A549 (cell line): ENCODE data around the gene CATSPERE.

Experiments used
- EHMT2 ChIP-seq: fragments of 200-600 bp; sonication (generic); IDR thresholded peaks from 2 replicates; pipeline ENCODE4 v1.6.1; 2016; ENCODE audit warnings: antibody characterized with exemption, low read depth, mild to moderate bottlenecking, moderate library complexity
- JUNB ChIP-seq: fragments of >200 bp; sonication (Bioruptor Twin); formaldehyde crosslinking; IDR thresholded peaks from 2 replicates; pipeline ENCODE4 v1.6.1; 2016
- MAFK ChIP-seq: fragments of 450-650 bp; IDR thresholded peaks from 2 replicates; pipeline ENCODE4 v1.6.1; 2014; ENCODE audit not compliant: partially characterized antibody
- MAZ ChIP-seq: fragments of 150-350 bp; IDR thresholded peaks from 2 replicates; pipeline ENCODE4 v1.6.1; 2014; ENCODE audit warnings: antibody characterized with exemption, low read depth, low read length, borderline replicate concordance
- NR3C1 ChIP-seq: fragments of >200 bp; sonication (Bioruptor Twin); formaldehyde crosslinking; IDR thresholded peaks from 3 replicates; pipeline ENCODE4 v1.6.1; 2017
- POLR2A ChIP-seq: IDR thresholded peaks from 2 replicates; pipeline ENCODE4 v1.6.1; 2012; ENCODE audit warnings: mild to moderate bottlenecking, low read length
- TF ChIP-seq, protein P1 (sequence below): fragments of >200 bp; sonication (Bioruptor Twin); formaldehyde crosslinking; IDR thresholded peaks from 3 replicates; pipeline ENCODE4 v1.5.1; 2016
- TF ChIP-seq, protein P2 (sequence below): IDR thresholded peaks from 2 replicates; pipeline ENCODE4 v1.6.1; 2012
- TF ChIP-seq, protein P3 (sequence below): fragments of 200-600 bp; sonication (generic); IDR thresholded peaks from 2 replicates; pipeline ENCODE4 v1.6.1; 2016; ENCODE audit warnings: antibody characterized with exemption, mild to moderate bottlenecking, moderate library complexity

GRCh38 chr1:244460197-244460596, 876 bp upstream of the CATSPERE start:
- TF ChIP-seq, protein P1, sequence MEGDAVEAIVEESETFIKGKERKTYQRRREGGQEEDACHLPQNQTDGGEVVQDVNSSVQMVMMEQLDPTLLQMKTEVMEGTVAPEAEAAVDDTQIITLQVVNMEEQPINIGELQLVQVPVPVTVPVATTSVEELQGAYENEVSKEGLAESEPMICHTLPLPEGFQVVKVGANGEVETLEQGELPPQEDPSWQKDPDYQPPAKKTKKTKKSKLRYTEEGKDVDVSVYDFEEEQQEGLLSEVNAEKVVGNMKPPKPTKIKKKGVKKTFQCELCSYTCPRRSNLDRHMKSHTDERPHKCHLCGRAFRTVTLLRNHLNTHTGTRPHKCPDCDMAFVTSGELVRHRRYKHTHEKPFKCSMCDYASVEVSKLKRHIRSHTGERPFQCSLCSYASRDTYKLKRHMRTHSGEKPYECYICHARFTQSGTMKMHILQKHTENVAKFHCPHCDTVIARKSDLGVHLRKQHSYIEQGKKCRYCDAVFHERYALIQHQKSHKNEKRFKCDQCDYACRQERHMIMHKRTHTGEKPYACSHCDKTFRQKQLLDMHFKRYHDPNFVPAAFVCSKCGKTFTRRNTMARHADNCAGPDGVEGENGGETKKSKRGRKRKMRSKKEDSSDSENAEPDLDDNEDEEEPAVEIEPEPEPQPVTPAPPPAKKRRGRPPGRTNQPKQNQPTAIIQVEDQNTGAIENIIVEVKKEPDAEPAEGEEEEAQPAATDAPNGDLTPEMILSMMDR = no peak
- no peak for TF ChIP-seq MAFK
- TF ChIP-seq, protein P2, sequence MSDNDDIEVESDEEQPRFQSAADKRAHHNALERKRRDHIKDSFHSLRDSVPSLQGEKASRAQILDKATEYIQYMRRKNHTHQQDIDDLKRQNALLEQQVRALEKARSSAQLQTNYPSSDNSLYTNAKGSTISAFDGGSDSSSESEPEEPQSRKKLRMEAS = no peak
- no peak for TF ChIP-seq NR3C1
- no peak for TF ChIP-seq EHMT2
- no peak for TF ChIP-seq MAZ
- TF ChIP-seq, protein P3, sequence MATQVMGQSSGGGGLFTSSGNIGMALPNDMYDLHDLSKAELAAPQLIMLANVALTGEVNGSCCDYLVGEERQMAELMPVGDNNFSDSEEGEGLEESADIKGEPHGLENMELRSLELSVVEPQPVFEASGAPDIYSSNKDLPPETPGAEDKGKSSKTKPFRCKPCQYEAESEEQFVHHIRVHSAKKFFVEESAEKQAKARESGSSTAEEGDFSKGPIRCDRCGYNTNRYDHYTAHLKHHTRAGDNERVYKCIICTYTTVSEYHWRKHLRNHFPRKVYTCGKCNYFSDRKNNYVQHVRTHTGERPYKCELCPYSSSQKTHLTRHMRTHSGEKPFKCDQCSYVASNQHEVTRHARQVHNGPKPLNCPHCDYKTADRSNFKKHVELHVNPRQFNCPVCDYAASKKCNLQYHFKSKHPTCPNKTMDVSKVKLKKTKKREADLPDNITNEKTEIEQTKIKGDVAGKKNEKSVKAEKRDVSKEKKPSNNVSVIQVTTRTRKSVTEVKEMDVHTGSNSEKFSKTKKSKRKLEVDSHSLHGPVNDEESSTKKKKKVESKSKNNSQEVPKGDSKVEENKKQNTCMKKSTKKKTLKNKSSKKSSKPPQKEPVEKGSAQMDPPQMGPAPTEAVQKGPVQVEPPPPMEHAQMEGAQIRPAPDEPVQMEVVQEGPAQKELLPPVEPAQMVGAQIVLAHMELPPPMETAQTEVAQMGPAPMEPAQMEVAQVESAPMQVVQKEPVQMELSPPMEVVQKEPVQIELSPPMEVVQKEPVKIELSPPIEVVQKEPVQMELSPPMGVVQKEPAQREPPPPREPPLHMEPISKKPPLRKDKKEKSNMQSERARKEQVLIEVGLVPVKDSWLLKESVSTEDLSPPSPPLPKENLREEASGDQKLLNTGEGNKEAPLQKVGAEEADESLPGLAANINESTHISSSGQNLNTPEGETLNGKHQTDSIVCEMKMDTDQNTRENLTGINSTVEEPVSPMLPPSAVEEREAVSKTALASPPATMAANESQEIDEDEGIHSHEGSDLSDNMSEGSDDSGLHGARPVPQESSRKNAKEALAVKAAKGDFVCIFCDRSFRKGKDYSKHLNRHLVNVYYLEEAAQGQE = no peak
- TF ChIP-seq JUNB = no peak
- no peak for TF ChIP-seq POLR2A
